ENCODE measurements around the gene RANBP10.
"Not testable (repeated sequence)": the region's sequence is repeated elsewhere in the genome, so short reads cannot be mapped to it uniquely, and the experiment has no call there.

The RANBP10 gene

DNA sequence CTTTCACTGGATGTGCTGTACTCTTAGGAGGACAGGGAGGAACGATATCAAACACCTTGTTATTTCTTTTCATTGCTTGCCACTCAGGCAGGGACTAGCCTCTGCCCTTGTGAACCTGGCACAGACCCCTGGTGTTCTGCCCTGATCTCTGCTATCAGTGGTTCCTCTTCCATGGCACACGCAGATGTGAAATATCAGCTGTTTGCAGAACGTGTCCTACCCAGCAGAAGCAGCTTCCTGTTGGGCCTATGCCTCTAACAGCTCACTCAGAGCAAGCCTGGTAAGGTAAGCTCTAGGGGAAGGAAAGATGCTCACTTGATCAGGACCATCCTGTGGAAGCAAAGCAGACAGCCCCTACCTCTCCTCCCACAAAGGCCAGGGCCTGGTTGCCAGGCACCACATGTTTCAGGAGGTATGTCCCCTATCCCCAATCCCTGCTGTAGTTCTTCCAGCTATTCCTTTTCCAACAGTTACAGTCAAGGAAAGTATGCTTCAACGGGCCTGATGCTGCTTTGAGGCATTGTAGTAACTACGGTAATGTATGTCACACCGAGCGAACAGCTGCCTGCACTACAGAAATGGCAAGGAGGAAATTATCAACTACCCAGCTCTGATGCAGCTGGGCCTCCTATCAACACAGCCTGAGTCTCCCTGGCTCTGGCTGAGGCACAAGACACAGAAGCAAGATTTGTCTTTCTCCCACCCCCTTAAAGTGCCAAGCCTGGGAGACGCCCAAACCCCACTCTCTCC lies 46.0 kb downstream of the RANBP10 start:
- DNase-seq (ENCODE audit: extremely low read depth, low read depth), result no peak
- TF ChIP-seq, protein P1, sequence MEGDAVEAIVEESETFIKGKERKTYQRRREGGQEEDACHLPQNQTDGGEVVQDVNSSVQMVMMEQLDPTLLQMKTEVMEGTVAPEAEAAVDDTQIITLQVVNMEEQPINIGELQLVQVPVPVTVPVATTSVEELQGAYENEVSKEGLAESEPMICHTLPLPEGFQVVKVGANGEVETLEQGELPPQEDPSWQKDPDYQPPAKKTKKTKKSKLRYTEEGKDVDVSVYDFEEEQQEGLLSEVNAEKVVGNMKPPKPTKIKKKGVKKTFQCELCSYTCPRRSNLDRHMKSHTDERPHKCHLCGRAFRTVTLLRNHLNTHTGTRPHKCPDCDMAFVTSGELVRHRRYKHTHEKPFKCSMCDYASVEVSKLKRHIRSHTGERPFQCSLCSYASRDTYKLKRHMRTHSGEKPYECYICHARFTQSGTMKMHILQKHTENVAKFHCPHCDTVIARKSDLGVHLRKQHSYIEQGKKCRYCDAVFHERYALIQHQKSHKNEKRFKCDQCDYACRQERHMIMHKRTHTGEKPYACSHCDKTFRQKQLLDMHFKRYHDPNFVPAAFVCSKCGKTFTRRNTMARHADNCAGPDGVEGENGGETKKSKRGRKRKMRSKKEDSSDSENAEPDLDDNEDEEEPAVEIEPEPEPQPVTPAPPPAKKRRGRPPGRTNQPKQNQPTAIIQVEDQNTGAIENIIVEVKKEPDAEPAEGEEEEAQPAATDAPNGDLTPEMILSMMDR (IDR thresholded peaks at IDR 0.05; ENCODE audit: low read depth, low read length), result no peak

DNA sequence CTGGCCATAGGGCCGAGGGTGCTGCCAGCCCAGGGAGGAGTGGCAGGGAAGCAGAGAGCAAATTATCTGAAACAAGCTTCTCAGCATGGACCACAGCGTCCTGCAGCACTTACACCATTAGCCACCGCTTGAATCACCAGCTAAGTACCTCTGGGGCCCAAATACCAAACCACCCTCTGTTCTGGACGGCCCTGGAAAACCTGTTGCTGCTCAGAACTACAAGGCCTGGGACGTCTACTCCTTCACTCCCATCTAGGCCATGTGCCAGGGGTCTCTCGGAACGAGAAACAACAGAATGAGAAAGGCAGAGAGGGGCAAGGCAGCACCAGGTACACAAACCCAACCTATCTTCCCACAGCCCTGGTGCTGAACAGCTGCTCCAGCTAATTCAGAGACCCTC lies 47.4 kb downstream of the RANBP10 start:
- TF ChIP-seq, protein P1 (IDR thresholded peaks at IDR 0.05; ENCODE audit: low read depth, low read length), result no peak
- no peak for DNase-seq (ENCODE audit: extremely low read depth, low read depth)

DNA sequence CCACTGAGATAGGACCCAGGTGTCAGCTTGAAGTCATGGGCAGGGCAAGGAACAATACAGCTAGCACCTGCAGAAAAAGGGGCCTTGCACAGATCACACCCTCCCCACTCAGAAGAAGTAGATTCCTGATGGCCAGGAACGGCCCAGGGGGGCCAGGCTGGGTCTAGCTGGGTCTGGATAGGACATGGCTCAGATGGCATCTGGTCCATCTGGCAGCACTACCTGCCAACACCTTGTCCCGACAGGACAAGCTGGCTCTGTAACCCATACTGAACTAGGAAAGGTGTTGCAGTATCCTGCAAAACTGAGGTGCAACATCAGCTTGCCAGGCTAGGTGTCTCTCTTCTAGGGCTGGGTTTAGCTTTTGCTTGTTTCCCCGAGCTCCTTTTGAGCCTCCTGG lies 48.4 kb downstream of the RANBP10 start:
- TF ChIP-seq, protein P1 (IDR thresholded peaks at IDR 0.05; ENCODE audit: low read depth, low read length), result no peak
- no peak for DNase-seq (ENCODE audit: extremely low read depth, low read depth)

DNA sequence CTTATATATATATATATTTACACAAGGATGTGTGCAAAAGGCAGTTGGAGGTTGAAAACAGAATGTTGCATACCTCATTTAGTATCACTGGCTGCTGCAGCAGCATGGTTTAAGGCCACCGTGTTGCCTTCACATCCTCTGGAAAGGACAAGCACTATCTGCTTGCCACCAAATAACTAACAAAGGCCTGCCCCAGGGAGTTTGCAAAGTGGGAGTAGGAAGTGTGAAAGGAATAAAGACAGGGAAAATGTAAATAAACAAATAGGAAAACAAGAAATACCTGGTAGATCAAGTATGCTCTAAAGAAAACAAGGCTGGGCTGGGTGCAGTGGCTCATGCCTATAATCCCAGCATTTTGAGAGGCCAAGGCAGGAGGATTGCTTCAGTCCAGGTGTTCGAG lies 53.7 kb downstream of the RANBP10 start:
- TF ChIP-seq, protein P1 (IDR thresholded peaks at IDR 0.05; ENCODE audit: low read depth, low read length), result no peak
- no peak for DNase-seq (ENCODE audit: extremely low read depth, low read depth)

DNA sequence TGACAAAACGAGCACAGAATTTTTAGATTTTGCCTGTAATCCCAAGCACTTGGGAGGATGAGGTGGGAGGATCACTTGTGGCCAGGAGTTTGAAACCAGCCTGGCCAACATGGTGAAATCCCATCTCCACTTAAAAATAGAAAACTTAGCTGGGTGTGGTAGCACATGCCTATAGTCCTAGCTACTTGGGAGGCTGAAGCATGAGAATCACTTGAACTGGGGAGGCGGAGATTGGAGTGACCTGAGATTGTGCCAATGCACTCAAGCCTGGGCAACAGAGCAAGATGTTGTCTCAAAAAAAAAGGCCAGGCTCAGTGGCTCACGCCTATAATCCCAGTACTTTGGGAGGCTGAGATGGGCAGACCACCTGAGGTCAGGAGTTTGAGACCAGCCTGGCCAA lies 55.0 kb downstream of the RANBP10 start:
- not testable (repeated sequence) for DNase-seq (ENCODE audit: extremely low read depth, low read depth)

DNA sequence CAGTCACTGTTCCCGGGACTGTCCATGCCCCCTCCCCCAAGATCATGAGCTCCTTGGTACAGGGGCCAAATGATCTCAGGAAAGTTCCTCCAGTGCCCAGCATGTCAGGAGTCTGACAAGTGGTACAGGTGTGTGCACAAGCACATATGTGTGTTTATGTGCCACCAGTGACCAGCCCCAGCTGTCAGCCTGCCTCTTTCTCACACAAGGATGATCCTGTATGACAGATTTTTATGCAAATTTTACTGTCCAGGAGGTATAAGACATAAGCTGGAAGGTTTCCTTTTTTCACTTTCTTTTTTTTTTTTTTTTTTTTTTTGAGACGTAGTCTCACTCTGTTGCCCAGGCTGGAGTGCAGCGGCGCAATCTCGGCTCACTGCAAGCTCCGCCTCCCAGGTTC lies 55.9 kb downstream of the RANBP10 start:
- TF ChIP-seq, protein P1 (IDR thresholded peaks at IDR 0.05; ENCODE audit: low read depth, low read length), result no peak
- no peak for DNase-seq (ENCODE audit: extremely low read depth, low read depth)

DNA sequence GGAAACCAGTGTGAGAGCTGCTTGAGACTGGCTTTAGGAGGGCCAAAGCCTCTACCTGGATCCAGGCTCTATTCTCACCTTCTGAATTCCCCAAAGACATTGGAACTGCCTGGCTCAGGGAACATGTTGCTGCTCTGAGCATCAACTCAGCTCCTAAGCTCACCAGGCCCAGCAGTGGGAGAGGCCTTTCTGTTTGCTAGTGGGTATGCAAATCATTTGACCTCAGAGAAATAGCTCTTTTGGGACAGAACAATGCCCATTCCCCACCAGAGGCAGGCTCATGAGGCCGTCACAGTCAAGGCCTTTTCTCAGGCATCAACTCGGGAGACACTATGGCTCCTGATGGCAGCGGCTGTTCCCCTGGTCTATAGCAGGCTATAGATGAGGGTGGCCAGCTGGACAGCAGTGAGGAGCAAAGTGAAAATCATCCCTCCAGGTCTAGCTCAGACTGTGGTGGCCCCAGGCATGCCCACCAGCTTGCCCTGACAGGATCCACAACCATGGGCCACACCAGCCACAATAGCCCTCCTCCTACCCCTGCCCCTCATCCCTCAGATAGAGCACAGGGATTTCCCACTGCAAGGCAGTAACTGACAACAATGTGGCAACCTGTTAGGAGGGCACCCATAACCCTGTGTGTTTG lies 56.8 kb downstream of the RANBP10 start:
- DNase-seq (ENCODE audit: extremely low read depth, low read depth), result no peak
- TF ChIP-seq, protein P1 (IDR thresholded peaks at IDR 0.05; ENCODE audit: low read depth, low read length), result no peak
